ENCODE data around the gene OR2A14.
"Not testable (repeated sequence)": the region's sequence is repeated elsewhere in the genome, so short reads cannot be mapped to it uniquely, and the experiment has no call there.

OR2A14 gene

GRCh38 chr7:144148224-144148827 is 25.4 kb downstream of the OR2A14 start:
- no peak for DNase-seq (ENCODE audit: low read depth in 2 of 2)

GRCh38 chr7:144158861-144159260 is 35.9 kb downstream of the OR2A14 start:
- no peak for DNase-seq (ENCODE audit: low read depth in 2 of 2)

- DNase-seq (ENCODE audit: low read depth in 2 of 2) = no peak
Measured at GRCh38 chr7:144164784-144165183, 41.8 kb downstream of the OR2A14 start.

GRCh38 chr7:144171594-144172350 is 48.8 kb downstream of the OR2A14 start:
- DNase-seq (ENCODE audit: low read depth in 2 of 2) = not testable (repeated sequence)

GRCh38 chr7:144174613-144175012 is 51.6 kb downstream of the OR2A14 start:
- no peak for DNase-seq (ENCODE audit: low read depth in 2 of 2)

- not testable (repeated sequence) for DNase-seq (ENCODE audit: low read depth in 2 of 2)
Measured at GRCh38 chr7:144178380-144179164, 55.6 kb downstream of the OR2A14 start.

- DNase-seq (ENCODE audit: low read depth in 2 of 2) = not testable (repeated sequence)
Measured at GRCh38 chr7:144179165-144179479, 56.1 kb downstream of the OR2A14 start.

All from stimulated activated CD8-positive, alpha-beta memory T cell treated with anti-CD3 and anti-CD28 coated beads, Interleukin-7, amount 100 ng/mL, for 4 hours (primary cell).